ENCODE data around the gene DUSP14.
A peak's percentile ranks its signal among the peaks of the same experiment; 100 is the strongest.
"Not testable (repeated sequence)": the region's sequence is repeated elsewhere in the genome, so short reads cannot be mapped to it uniquely, and the experiment has no call there.

The DUSP14 gene

GRCh38 chr17:37489197-37490001, at the start of gene DUSP14:
Gene DUSP14, plus strand, starts transcription at chr17:37489891. Its CDS starts 22,382 bp downstream, at chr17:37512273.
- peak in 54 of 56 donors; percentile 46 to 86 (median 70) for DNase-seq

- no peak for DNase-seq
Observed at GRCh38 chr17:37440424-37440823, 49.3 kb upstream of the DUSP14 start.

- DNase-seq = not testable (repeated sequence)
Observed at GRCh38 chr17:37441369-37442014, 48.2 kb upstream of the DUSP14 start.

- DNase-seq = peak in 2 of 56 donors; percentile 5 to 45
Observed at GRCh38 chr17:37446027-37446426, 43.7 kb upstream of the DUSP14 start.

GRCh38 chr17:37447641-37448040, 42.0 kb upstream of the DUSP14 start:
- no peak for DNase-seq

GRCh38 chr17:37450112-37450511, 39.6 kb upstream of the DUSP14 start:
- no peak for DNase-seq

- DNase-seq = not testable (repeated sequence)
Observed at GRCh38 chr17:37457801-37458200, 31.9 kb upstream of the DUSP14 start.

GRCh38 chr17:37458805-37459204, 30.9 kb upstream of the DUSP14 start:
- DNase-seq = no peak

- no peak for DNase-seq
Observed at GRCh38 chr17:37461668-37462067, 28.0 kb upstream of the DUSP14 start.

GRCh38 chr17:37462492-37462891, 27.2 kb upstream of the DUSP14 start:
- no peak for DNase-seq

GRCh38 chr17:37463039-37463438, 26.7 kb upstream of the DUSP14 start:
- DNase-seq = no peak

GRCh38 chr17:37465069-37465616, 24.5 kb upstream of the DUSP14 start:
- no peak for DNase-seq

GRCh38 chr17:37466471-37466870, 23.2 kb upstream of the DUSP14 start:
- DNase-seq = no peak

- no peak for DNase-seq
Observed at GRCh38 chr17:37470181-37470580, 19.5 kb upstream of the DUSP14 start.

- no peak for DNase-seq
Observed at GRCh38 chr17:37475731-37476420, 13.8 kb upstream of the DUSP14 start.

- no peak for DNase-seq
Observed at GRCh38 chr17:37476431-37477120, 13.1 kb upstream of the DUSP14 start.

GRCh38 chr17:37478187-37478586, 11.5 kb upstream of the DUSP14 start:
- no peak for DNase-seq

- no peak for DNase-seq
Observed at GRCh38 chr17:37479025-37479424, 10.7 kb upstream of the DUSP14 start.

GRCh38 chr17:37480427-37480826, 9.3 kb upstream of the DUSP14 start:
- DNase-seq = no peak

- DNase-seq = no peak
Observed at GRCh38 chr17:37481001-37481665, 8.6 kb upstream of the DUSP14 start.

Data from nucleus accumbens (tissue), 56 donors.